NCI-H1048 (cell line): ENCODE results near the gene DYRK2.

Experiments used
- DNase-seq: peaks from one replicate; lab custom pipeline; 2025; lab: John Stamatoyannopoulos, UW

DYRK2 gene

GRCh38 chr12:67648521-67649260, at the start of gene DYRK2:
TSS of gene DYRK2 (plus strand) at chr12:67648745. CDS start at chr12:67649134, 389 bp downstream.
- peak; percentile 23 for DNase-seq

- DNase-seq = no peak
Observed at GRCh38 chr12:67599691-67600090, 48.9 kb upstream of the DYRK2 start.

GRCh38 chr12:67601126-67601525, 47.4 kb upstream of the DYRK2 start:
- no peak for DNase-seq

DNA sequence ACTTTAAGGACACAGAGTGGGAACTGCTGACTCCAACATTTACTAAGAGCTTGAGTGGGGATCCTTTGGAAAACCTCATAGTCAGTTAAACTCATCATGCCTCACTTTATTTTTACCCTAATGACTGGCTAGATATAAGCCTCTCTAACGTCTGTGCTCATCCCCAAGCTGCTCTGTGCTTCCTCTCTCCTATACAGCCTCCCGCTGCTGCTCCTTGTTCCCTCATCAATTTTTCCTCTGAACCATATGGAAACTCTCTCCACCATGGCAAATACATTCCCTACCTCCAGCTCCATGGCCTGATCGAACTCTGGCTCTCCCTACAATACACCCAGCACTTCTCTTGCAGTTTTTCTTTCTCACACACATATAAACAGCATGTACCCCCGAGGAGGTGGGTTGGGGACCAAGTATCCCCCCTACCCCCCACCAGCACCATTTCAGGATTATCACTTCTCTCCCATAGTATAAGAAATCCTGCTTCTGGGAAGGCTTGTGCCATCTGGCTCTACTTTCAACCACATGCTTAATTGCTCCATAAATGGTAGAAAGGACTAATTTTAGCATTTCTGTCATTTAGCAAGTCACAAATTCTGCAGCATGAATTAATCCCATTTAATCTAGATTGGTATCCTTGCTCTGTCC, 39.2 kb upstream of the DYRK2 start:
- no peak for DNase-seq

- DNase-seq = no peak
Observed at GRCh38 chr12:67613040-67613439, 35.5 kb upstream of the DYRK2 start.

GRCh38 chr12:67617629-67618028, 30.9 kb upstream of the DYRK2 start:
- DNase-seq = no peak

GRCh38 chr12:67618303-67618702, 30.2 kb upstream of the DYRK2 start:
- no peak for DNase-seq

DNA sequence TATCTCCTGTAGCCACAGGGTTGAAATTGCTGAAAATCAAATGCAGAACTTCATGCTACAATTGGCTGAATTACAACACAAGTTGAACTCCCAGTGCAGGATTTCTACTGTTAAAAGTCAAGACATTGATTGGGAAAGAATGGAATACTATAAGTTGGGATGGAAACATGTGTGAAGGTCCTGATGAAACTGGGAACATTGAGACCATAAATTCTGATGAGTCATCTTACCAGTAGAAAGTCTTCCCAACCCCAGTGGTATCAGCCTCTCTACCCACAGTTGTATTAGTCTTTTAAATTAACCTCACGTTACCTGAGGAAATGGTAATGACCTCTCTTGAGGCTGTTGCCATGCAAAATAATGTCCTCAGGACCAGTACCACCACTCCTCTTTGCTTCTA, 27.4 kb upstream of the DYRK2 start:
- DNase-seq = no peak

GRCh38 chr12:67621926-67622325, 26.6 kb upstream of the DYRK2 start:
- DNase-seq = no peak

GRCh38 chr12:67623259-67623658, 25.3 kb upstream of the DYRK2 start:
- DNase-seq = no peak

GRCh38 chr12:67624355-67624754, 24.2 kb upstream of the DYRK2 start:
- DNase-seq = no peak

DNA sequence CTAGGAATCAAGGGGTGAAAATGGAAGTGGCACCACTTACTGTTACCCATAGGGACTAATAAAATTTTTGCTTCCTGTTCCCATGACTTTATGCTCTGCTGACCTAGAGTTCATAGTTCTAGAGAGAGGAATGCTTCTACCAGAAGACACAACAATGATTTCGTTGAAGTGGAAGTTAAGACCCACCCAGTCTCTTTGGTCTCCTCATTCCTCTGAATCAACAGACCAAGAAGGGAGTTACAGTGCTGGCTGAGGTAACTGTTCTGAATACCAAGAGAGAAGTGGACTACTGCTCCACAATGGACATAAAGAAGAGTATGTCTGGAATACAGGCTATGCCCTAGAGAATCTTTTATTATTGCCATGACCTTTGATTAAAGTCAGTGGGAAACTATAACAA, 23.5 kb upstream of the DYRK2 start:
- no peak for DNase-seq

- DNase-seq = no peak
Observed at GRCh38 chr12:67626156-67626555, 22.4 kb upstream of the DYRK2 start.

DNA sequence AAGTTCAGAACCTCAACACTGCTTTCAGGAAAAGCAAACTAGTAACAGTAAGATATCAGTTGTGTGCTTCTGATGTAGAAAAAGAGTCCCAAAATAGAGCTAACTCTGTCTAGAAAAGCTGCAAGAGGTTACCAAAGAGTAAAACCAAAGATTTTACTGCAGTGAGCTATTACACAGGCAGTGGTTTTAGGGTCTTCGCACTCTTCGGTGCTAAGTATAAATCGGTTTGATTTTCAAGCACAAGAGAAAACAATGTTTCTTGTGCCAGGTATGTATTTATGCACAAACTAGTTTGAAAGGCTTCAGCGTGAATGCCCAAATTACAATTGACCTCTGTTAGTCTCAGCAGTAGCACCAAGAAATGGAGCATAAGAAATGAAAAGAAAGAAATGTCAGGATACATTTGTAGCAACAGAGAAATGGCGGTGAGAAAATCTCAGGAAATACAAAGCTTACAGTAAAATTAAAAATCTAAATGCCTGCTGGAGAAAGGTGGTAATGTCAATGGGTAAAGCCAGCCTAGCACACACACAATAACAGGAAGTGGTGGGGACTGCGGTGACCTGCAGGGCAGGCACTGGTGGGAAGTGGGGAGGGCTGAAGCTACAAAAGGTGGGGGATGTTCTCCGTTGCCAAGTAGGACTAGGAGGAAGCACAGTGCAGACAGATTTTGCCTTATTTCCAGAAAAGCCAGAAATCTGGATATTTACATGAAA, 18.0 kb upstream of the DYRK2 start:
- DNase-seq = no peak

GRCh38 chr12:67632005-67632404, 16.5 kb upstream of the DYRK2 start:
- DNase-seq = no peak

DNA sequence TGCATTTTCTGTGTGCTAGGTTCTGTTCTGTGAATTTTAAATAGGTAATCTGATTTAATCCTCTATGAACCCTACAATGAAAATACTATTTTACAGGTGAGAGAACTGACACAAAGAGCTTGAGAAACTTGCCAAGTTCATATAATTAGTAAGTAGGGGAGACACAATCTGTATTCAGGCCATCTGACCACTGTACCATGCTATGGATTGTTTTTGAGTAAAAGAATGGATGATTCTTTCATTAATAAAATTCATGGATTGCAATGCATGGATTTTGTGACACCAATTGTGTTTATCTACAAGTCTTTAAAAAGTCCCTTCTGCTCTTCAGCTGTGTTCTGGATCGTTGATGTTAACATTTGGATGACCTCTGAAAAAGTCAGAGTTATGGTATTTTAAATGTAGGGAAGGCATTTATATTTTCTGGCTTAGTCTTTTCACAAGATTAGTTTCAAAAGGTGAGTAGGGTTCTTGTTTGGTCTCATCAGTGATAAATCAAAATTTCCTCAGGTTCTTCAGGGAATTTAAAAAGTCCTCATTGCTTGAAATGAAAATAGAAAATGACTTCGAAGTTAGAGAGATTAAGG, 15.4 kb upstream of the DYRK2 start:
- no peak for DNase-seq

DNA sequence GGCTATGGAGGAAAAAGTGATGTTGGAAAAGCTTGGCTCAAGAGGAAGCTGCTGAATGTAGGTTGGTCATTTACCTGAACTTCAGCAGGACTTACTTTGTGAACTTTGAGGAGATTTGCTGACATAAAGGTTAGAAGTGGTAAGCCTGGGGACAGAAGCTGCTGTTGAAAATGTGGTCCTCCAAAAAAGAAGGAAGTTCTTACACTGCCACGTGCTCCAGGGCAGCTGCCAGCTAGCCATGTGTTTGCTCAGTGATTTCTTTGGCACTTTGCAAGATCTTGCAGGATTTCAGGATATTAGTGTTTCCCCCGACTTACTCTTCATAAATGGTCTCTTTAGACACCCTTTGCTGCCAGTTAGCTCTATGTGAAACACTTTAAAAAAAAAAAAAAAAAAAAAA, 14.8 kb upstream of the DYRK2 start:
- DNase-seq = no peak

DNA sequence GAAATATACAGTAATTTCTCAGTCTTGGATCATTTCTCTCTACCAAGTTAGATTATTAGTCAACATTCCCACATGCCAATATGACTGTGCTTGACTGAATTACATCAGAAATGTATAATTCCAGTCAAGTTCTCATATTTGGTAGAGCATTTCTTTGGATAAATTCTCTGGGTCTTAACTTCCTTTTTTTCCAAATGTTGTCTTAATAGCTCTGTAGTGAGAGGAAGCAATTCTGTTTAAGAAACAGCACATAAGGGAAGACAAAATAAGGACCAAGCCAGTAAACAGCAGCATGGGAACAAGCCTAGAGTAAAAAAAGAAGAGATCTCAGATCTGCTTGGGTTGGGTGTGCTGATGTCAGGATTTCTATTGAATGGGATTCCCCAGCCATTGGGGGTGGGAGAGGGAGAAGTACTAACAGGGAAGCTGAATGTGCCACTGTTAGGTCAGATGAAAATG, 14.2 kb upstream of the DYRK2 start:
- DNase-seq = no peak

DNA sequence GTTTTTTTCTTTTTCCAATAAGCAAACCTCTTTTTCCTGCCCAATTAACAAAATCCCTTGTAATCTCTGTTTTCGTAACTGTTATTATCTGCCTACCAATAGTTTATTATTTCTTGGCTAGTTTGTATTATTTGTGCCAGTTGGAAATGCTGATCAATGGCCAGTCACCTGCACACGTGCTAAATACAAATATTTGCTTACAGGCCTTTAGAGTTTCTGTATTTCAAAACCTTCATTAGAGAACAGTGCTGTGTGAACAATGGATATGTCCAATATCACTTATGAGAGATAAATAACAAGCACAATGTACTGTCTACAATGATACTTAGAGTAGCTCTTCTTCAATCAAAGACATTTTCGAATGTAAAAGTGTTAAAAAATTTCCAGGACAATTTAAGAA, 10.8 kb upstream of the DYRK2 start:
- DNase-seq = no peak

- DNase-seq = no peak
Observed at GRCh38 chr12:67638694-67639093, 9.9 kb upstream of the DYRK2 start.

DNA sequence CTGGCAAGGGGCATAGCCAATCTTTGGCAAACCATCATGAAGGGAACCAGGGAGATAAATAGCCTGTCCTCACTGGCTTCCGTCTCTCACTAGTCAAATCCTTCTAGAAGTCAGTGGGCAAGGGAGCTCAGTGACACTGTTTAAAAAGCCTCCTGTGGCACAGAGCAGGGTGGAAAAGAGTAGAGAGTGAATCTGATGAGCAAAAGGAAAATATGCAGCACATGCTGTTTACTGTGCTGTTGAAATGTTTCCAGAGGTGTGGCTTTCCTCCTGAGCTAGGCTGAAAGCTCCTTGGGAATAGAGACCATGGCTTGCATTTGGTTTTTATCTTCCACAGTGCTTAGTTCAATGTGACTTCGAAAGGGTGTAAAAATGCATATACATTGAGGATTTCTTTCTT, 7.7 kb upstream of the DYRK2 start:
- DNase-seq = no peak

- no peak for DNase-seq
Observed at GRCh38 chr12:67645126-67645525, 3.4 kb upstream of the DYRK2 start.

GRCh38 chr12:67645601-67646000, 2.9 kb upstream of the DYRK2 start:
- DNase-seq = no peak
